K562 (cell line): Measurements from ENCODE around the gene PRCD. TPM values are rescaled to one million over a fixed set of nuclear protein-coding genes. Genes with fewer than 3 reads are reported as not detected.
A peak's percentile ranks its signal among the peaks of the same experiment; 100 is the strongest.

Experiments
- ATAC-seq: fragments of 200-7000 bp; cut with Tn5 transposase; 3 replicates; pipeline ENCODE4 v1.9.1; 2020; ENCODE audit warnings: moderate library complexity
- BruUV-seq: library from RNA; stranded (reverse); fragments of 400-500 nt; replicated peaks from 2 replicates; lab custom pipeline; 2021; lab: Mats Ljungman, UMichigan
- CTCF ChIA-PET: fragments of 300-600 bp; formaldehyde crosslinking; extraction: SDS; loops from one replicate; lab custom pipeline; 2021; ENCODE audit warnings: low intra/inter-chr PET ratio; lab: Yijun Ruan, JAX
- POLR2A ChIA-PET: fragments of 300-600, 350-650 bp; sonication (Branson Sonifier 250); formaldehyde crosslinking; extraction: SDS; loops from one replicate; lab custom pipeline; 2021; ENCODE audit warnings: antibody characterized with exemption, inconsistent platforms; lab: Yijun Ruan, JAX
- DNase-seq, 4 experiments: peaks; one replicate each; pipeline versions ENCODE4 v3.0.0 to v3.0.0-alpha.2; 2011 to 2018; ENCODE audit warnings: low spot score in 3 of 4, mixed read lengths in 3 of 4; ENCODE audit errors: extremely low read depth in 1 of 4
- FAIRE-seq: peaks from 2 replicates; lab custom pipeline; 2011; peaks lifted over from hg19 to GRCh38; lab: Jason Lieb, UNC
- H2AFZ ChIP-seq: 2 replicates; pipeline ENCODE4 v1.6.0; 2011; ENCODE audit warnings: low read depth, low read length, control low read depth, inconsistent platforms
- H3K27ac ChIP-seq: fragments of 200-600 bp; 3 replicates; pipeline ENCODE4 v1.8.0; 2011; ENCODE audit warnings: low read depth, mild to moderate bottlenecking, control low read depth, inconsistent platforms, low read length, moderate library complexity, mixed read lengths; ENCODE audit errors: extremely low read depth
- H3K27me3 ChIP-seq, 2 experiments: fragments of 300-600 bp in 1 of 2; 2 replicates in 1 of 2; 3 replicates in 1 of 2; pipeline versions ENCODE4 v1.6.0 to v1.8.0; 2011; ENCODE audit warnings: inconsistent platforms in 2 of 2, low read length in 2 of 2, mild to moderate bottlenecking in 1 of 2, mixed read lengths in 1 of 2, moderate library complexity in 1 of 2; ENCODE audit not compliant: control insufficient read depth in 2 of 2, insufficient read depth in 2 of 2
- H3K36me3 ChIP-seq: fragments of 300-600 bp; 3 replicates; pipeline ENCODE4 v1.8.0; 2011; ENCODE audit warnings: mild to moderate bottlenecking, low read length, inconsistent platforms; ENCODE audit not compliant: control insufficient read depth, insufficient read depth
- H3K4me1 ChIP-seq, 2 experiments: fragments of 200-600 bp in 1 of 2; replicated peaks in 1 of 2; 2 replicates in 1 of 2; 3 replicates in 1 of 2; pipeline versions ENCODE4 v1.5.1 to v1.8.0; 2011; ENCODE audit warnings: inconsistent platforms in 2 of 2, low read length in 2 of 2, mild to moderate bottlenecking in 1 of 2, mixed read lengths in 1 of 2, moderate library complexity in 1 of 2; ENCODE audit not compliant: control insufficient read depth in 2 of 2, insufficient read depth in 2 of 2
- H3K4me2 ChIP-seq: 2 replicates; pipeline ENCODE4 v1.6.1; 2011; ENCODE audit warnings: low read length, control low read depth, inconsistent platforms, mixed read lengths; ENCODE audit not compliant: insufficient read depth
- H3K4me3 ChIP-seq: fragments of 200-600 bp; sonication (generic), shearing (Covaris generic); 2 replicates; pipeline ENCODE4 v1.5.1; 2016; ENCODE audit warnings: control low read depth, inconsistent platforms
- H3K79me2 ChIP-seq: fragments of 200-600 bp; 3 replicates; pipeline ENCODE4 v1.8.0; 2011; ENCODE audit warnings: low read length, inconsistent platforms; ENCODE audit not compliant: control insufficient read depth, insufficient read depth
- H3K9ac ChIP-seq, 2 experiments: 2 replicates each; pipeline versions ENCODE4 v1.6.0 to v1.6.1; 2011; ENCODE audit warnings: low read depth in 2 of 2, low read length in 2 of 2, control low read depth in 1 of 2, inconsistent platforms in 1 of 2, mild to moderate bottlenecking in 1 of 2, mixed read lengths in 1 of 2; ENCODE audit not compliant: insufficient read depth in 1 of 2
- H3K9me1 ChIP-seq: one replicate; pipeline ENCODE4 v1.6.0; 2011; ENCODE audit warnings: inconsistent platforms, mild to moderate bottlenecking, low read length, moderate library complexity; ENCODE audit not compliant: control insufficient read depth, insufficient read depth
- H3K9me3 ChIP-seq: replicated peaks from 2 replicates; pipeline ENCODE4 v1.5.1; 2011; ENCODE audit warnings: low read depth, low read length, inconsistent platforms; ENCODE audit not compliant: control insufficient read depth, insufficient read depth
- H4K20me1 ChIP-seq: replicated peaks from 2 replicates; pipeline ENCODE4 v1.6.1; 2011; ENCODE audit warnings: low read length, inconsistent platforms, mixed read lengths; ENCODE audit not compliant: control insufficient read depth, insufficient read depth
- ARNT ChIP-seq, 2 experiments: fragments of 450-650 bp; IDR thresholded peaks; 2 replicates each; pipeline ENCODE4 v1.6.1; 2016; ENCODE audit warnings: mild to moderate bottlenecking in 1 of 2
- ELF2 ChIP-seq: fragments of 250-450 bp; sonication (Bioruptor Pico); IDR thresholded peaks from 2 replicates; pipeline ENCODE4 v1.5.0; 2021; ENCODE audit warnings: mild to moderate bottlenecking
- MCM3 ChIP-seq: fragments of 450-650 bp; IDR thresholded peaks from 2 replicates; pipeline ENCODE4 v1.6.1; 2016
- MYC ChIP-seq, 2 experiments: fragments of 250-450 bp in 1 of 2; sonication (Bioruptor Pico) in 1 of 2; IDR thresholded peaks; 2 replicates each; pipeline versions ENCODE4 v1.5.1 to v1.6.1; 2012 to 2021; ENCODE audit warnings: low read depth in 2 of 2, borderline replicate concordance in 1 of 2, improper control_type of control experiment in 1 of 2, low read length in 1 of 2, mild to moderate bottlenecking in 1 of 2, moderate library complexity in 1 of 2
- SIN3A ChIP-seq, 2 experiments: fragments of 150-350 bp in 1 of 2; IDR thresholded peaks; 2 replicates each; pipeline ENCODE4 v1.6.1; 2011 to 2016; ENCODE audit warnings: borderline replicate concordance in 2 of 2, low read depth in 2 of 2, low read length in 2 of 2, mild to moderate bottlenecking in 2 of 2, moderate library complexity in 2 of 2; ENCODE audit not compliant: control insufficient read depth in 1 of 2
- ZFP91 ChIP-seq: sonication (generic); formaldehyde crosslinking; IDR thresholded peaks from 2 replicates; pipeline ENCODE4 v1.8.0; 2022; ENCODE audit warnings: mild to moderate bottlenecking, missing genetic modification reagents
- ZNF395 ChIP-seq: fragments of 200-800 bp; sonication (Bioruptor generic); IDR thresholded peaks from 2 replicates; pipeline ENCODE4 v1.6.1; 2017; ENCODE audit warnings: missing genetic modification characterization, missing compliant biosample characterization
- WGBS: fragments of 100-300 bp; shearing (Covaris generic); methylation state at CpG from one replicate; pipeline ENCODE4 v1.1.6; 2016; ENCODE audit warnings: low coverage, mixed read lengths; ENCODE audit not compliant: insufficient coverage; ENCODE audit errors: missing lambda C conversion rate; 5-methylcytosine and 5-hydroxymethylcytosine counted together
- in situ Hi-C: fragments of 300-500 bp; cut with MboI; formaldehyde crosslinking; loops from 4 replicates; pipeline ENCODE4 v1.15.0; 2018; ENCODE audit warnings: inconsistent platforms, mixed read lengths
- intact Hi-C: fragments of 100-400 bp; cut with micrococcal nuclease; formaldehyde crosslinking; loops from 2 replicates; pipeline ENCODE4 v1.14.2; 2022
- polyA plus RNA-seq, 8 experiments: library from polyadenylated mRNA; depleted of rRNA in 4 of 8; stranded (reverse) in 5 of 8; unstranded in 3 of 8; fragments of >200 nt; fragmentation: Nextera tagmentation in 2 of 8; fragmentation: Illumina TruSeq in 1 of 8; extraction: Ambion mirVana in 2 of 8; extraction: Trizol in 1 of 8; gene quantifications; 2 replicates each; pipeline versions ENCODE4 v1.2.1 to v1.2.3, GENCODE V29; 2011 to 2014; ENCODE audit warnings: inconsistent platforms in 1 of 8, missing spikeins in 1 of 8
- total RNA-seq, 7 experiments: library from RNA; depleted of rRNA in 6 of 7; stranded (reverse); fragments of >200 nt in 6 of 7; fragmentation: Illumina TruSeq in 2 of 7; extraction: Trizol in 2 of 7; gene quantifications; 2 replicates each; pipeline versions ENCODE4 v1.2.1 to v1.2.3, GENCODE V29; 2011 to 2021; ENCODE audit warnings: low replicate concordance in 1 of 7

PRCD gene
- total and polyA plus RNA-seq, 9 of the 15 experiments (the other 6 are each of a cell fraction or from before 2014, with no cell fraction given) = 0.20 to 0.25 (median 0.21) TPM; not detected in 6

GRCh38 chr17:76497979-76498875 is 41.6 kb upstream of the PRCD start:
- ChIA-PET POLR2A (interaction anchor here (0.6 to 1.8 kb wide), 4 partner anchors 8 to 25 kb away, joined by 4 to 7 read pairs (median 5); no protein-coding TSS in a partner anchor), CTCF (no interaction called here)
- no TSS peak for BruUV-seq
- H4K20me1 ChIP-seq = peaks cover 10% of the 10 kb centered on the region; the same call in 1 of the 2 replicates
- 45% methylated on average over 31 of the region's 31 CpGs for WGBS
- in situ Hi-C loops = no loop called here
- no peaks in the 10 kb centered on the region for H3K9me3 ChIP-seq
- peaks cover 4% of the 10 kb centered on the region for H3K9me1 ChIP-seq
- no peak overlapping the region for H3K27ac ChIP-seq
- H3K4me2 ChIP-seq = no peak overlapping the region
- DNase-seq (no peak), ATAC-seq (no peak)
- peak overlapping the region in 1 of 2 experiments; percentile 41; a peak in 2 of 4 replicates for H3K9ac ChIP-seq
- H3K27me3 ChIP-seq = peaks cover 0 to 7% of the 10 kb centered on the region in 2 experiments; a peak in 2 of 5 replicates
- no peak overlapping the region for H2AFZ ChIP-seq
- no peak overlapping the region for H3K4me3 ChIP-seq
- no peaks in the 10 kb centered on the region for H3K36me3 ChIP-seq
- TF ChIP-seq MYC (IDR thresholded peaks at IDR 0.05; ENCODE audit: low read depth, low read length) (no peak), MYC (CRISPR knock-in tag; IDR thresholded peaks at IDR 0.05; ENCODE audit: borderline replicate concordance, low read depth) (no peak), ARNT (IDR thresholded peaks at IDR 0.05) (no peak), MCM3 (peak; percentile 46; the same call in 1 of the 2 replicates), SIN3A (IDR thresholded peaks at IDR 0.05; ENCODE audit: borderline replicate concordance in 2 of 2, control insufficient read depth in 1 of 2, low read depth in 2 of 2, low read length in 2 of 2) (no peak), ELF2 (CRISPR knock-in tag) (no peak), ZNF395 (no peak), ZFP91 (CRISPR knock-in tag) (0 out of 2 replicates have a peak, but pooled peaks have one; percentile 30)
- TF ChIP-seq, all 486 proteins: peak for 2
- Histone ChIP-seq H3K4me1 (peaks cover 16 to 44% of the 10 kb centered on the region in 2 experiments; a peak in 4 of 5 replicates), H3K79me2 (no peaks in the 10 kb centered on the region)
- intact Hi-C loops = no loop called here
- peak; percentile 82 for FAIRE-seq
